ENCODE measurements around the gene CFAP73. TPM values are rescaled to one million over a fixed set of nuclear protein-coding genes. Genes with fewer than 3 reads are reported as not detected.

CFAP73 gene
- total and polyA plus RNA-seq, 8 donors, result 0.44 to 5.7 (median 1.6) TPM; not detected in 4

GRCh38 chr12:113208041-113208934 lies 58.8 kb downstream of the CFAP73 start:
- TF ChIP-seq EP300 (IDR thresholded peaks at IDR 0.05) (no peak), CTCF (IDR thresholded peaks at IDR 0.05) (no peak), POLR2A (IDR thresholded peaks at IDR 0.05) (no peak), POLR2AphosphoS5 (IDR thresholded peaks at IDR 0.05) (no peak)
- WGBS, 5 donors, result 66 to 73% (median 69%) methylated on average over 10 of the region's 10 CpGs
- Histone ChIP-seq H3K27me3 (no peaks in the 10 kb centered on the region), H3K4me1 (peaks cover 0 to 41% (median 5%) of the 10 kb centered on the region in 4 donors), H3K4me3 (no peak overlapping the region), H3K9me3 (no peaks in the 10 kb centered on the region), H3K27ac (peak overlapping the region in 4 of 5 donors; percentile 39 to 65 (median 56)), H3K36me3 (no peaks in the 10 kb centered on the region)
- intact Hi-C loops (cut with DNase I; ENCODE audit: low total_unique reads), result no loop called here
- peak; percentile 35 to 69 for DNase-seq

Small RNAs within 50 kb of the gene (small RNA-seq; reads per million reads assigned to genes)
- gene MIR7106, result 0 reads per million in 4 donors
- 0 reads per million in 4 donors for gene RF00019

Other genes starting within 250 kb of the CFAP73 start
- 10 to 100 TPM; 11.6 to 48.1 (median 14.1) TPM for gene OAS1, start 242.8 kb upstream of the CFAP73 start, total RNA-seq
- gene OAS1, start 242.8 kb upstream of the CFAP73 start, polyA plus RNA-seq, result 100 to 1,000 TPM in 1 of 3 donors, 10 to 100 TPM in 2; 20.0 to 114 (median 26.2) TPM
- gene OAS3, start 211.2 kb upstream of the CFAP73 start, total RNA-seq, result 100 to 1,000 TPM in 1 of 5 donors, 10 to 100 TPM in 3, 1 to 10 TPM in 1; 7.1 to 208 (median 45.2) TPM
- gene OAS3, start 211.2 kb upstream of the CFAP73 start, polyA plus RNA-seq, result 1 to 10 TPM; 5.7 to 7.1 (median 6.9) TPM
- 10 to 100 TPM in 4 of 5 donors, not detected in 1; 11.4 to 25.1 (median 19.0) TPM for gene OAS2, start 171.2 kb upstream of the CFAP73 start, total RNA-seq
- gene OAS2, start 171.2 kb upstream of the CFAP73 start, polyA plus RNA-seq, result 10 to 100 TPM in 2 of 3 donors, 1 to 10 TPM in 1; 8.5 to 11.8 (median 10.9) TPM
- 1 to 10 TPM in 4 of 5 donors, under 1 TPM in 1; 0.43 to 6.2 (median 2.7) TPM for gene DTX1, start 93.0 kb upstream of the CFAP73 start, total RNA-seq
- 1 to 10 TPM; 1.0 to 1.5 (median 1.1) TPM for gene DTX1, start 93.0 kb upstream of the CFAP73 start, polyA plus RNA-seq
- gene RASAL1, start 14.0 kb upstream of the CFAP73 start, total RNA-seq, result 10 to 100 TPM in 3 of 5 donors, 1 to 10 TPM in 2; 8.8 to 62.0 (median 47.3) TPM
- gene RASAL1, start 14.0 kb upstream of the CFAP73 start, polyA plus RNA-seq, result 10 to 100 TPM in 2 of 3 donors, 1 to 10 TPM in 1; 3.0 to 28.9 (median 18.8) TPM
- gene DDX54, start 35.8 kb downstream of the CFAP73 start, total RNA-seq, result 100 to 1,000 TPM in 1 of 5 donors, 10 to 100 TPM in 4; 14.6 to 167 (median 41.7) TPM
- gene DDX54, start 35.8 kb downstream of the CFAP73 start, polyA plus RNA-seq, result 10 to 100 TPM; 28.5 to 64.6 (median 34.1) TPM
- 10 to 100 TPM in 2 of 5 donors, 1 to 10 TPM in 3; 4.1 to 19.2 (median 5.0) TPM for gene RITA1, start 36.0 kb downstream of the CFAP73 start, total RNA-seq
- gene RITA1, start 36.0 kb downstream of the CFAP73 start, polyA plus RNA-seq, result 10 to 100 TPM in 2 of 3 donors, 1 to 10 TPM in 1; 8.4 to 14.3 (median 11.5) TPM
- 10 to 100 TPM; 15.2 to 78.2 (median 48.4) TPM for gene TPCN1, start 71.7 kb downstream of the CFAP73 start, total RNA-seq
- gene TPCN1, start 71.7 kb downstream of the CFAP73 start, polyA plus RNA-seq, result 10 to 100 TPM in 1 of 3 donors, 1 to 10 TPM in 2; 5.8 to 24.2 (median 6.3) TPM
- gene SLC8B1, start 185.4 kb downstream of the CFAP73 start, total RNA-seq, result 100 to 1,000 TPM in 1 of 5 donors, 10 to 100 TPM in 4; 16.5 to 167 (median 49.8) TPM
- 10 to 100 TPM in 2 of 3 donors, 1 to 10 TPM in 1; 9.0 to 19.7 (median 13.8) TPM for gene SLC8B1, start 185.4 kb downstream of the CFAP73 start, polyA plus RNA-seq
- 10 to 100 TPM in 3 of 5 donors, 1 to 10 TPM in 2; 2.7 to 32.4 (median 18.1) TPM for gene PLBD2, start 208.9 kb downstream of the CFAP73 start, total RNA-seq
- 1 to 10 TPM; 5.2 to 8.2 (median 8.2) TPM for gene PLBD2, start 208.9 kb downstream of the CFAP73 start, polyA plus RNA-seq